Upper lobe of left lung (tissue), 6 donors: ENCODE data around the gene FAM83C. TPM values are rescaled to one million over a fixed set of nuclear protein-coding genes. Genes with fewer than 3 reads are reported as not detected.

Experiments
- ATAC-seq, 2 donors: fragments of 200-7000 bp; cut with Tn5 transposase; one replicate each; pipeline ENCODE4 v1.9.1; 2022; ENCODE audit warnings: mild to moderate bottlenecking in 2 of 2, moderate library complexity in 2 of 2; ENCODE audit not compliant: low FRiP score in 2 of 2
- DNase-seq, 2 donors: peaks; one replicate each; pipeline ENCODE4 v3.0.0-alpha.2; 2019 to 2020
- H3K27ac ChIP-seq, 4 donors: fragments of 200-600 bp; sonication (generic); one replicate each; pipeline ENCODE4 v1.5.1; 2016 to 2019
- H3K27me3 ChIP-seq, 4 donors: fragments of 200-600 bp; sonication (generic); one replicate each; pipeline ENCODE4 v1.5.1; 2017 to 2019
- H3K36me3 ChIP-seq, 4 donors: fragments of 200-600 bp; sonication (generic); one replicate each; pipeline ENCODE4 v1.5.1; 2016 to 2019
- H3K4me1 ChIP-seq, 4 donors: fragments of 200-600 bp; sonication (generic); one replicate each; pipeline ENCODE4 v1.5.1; 2018 to 2019
- H3K4me3 ChIP-seq, 4 donors: fragments of 200-600 bp; sonication (generic); one replicate each; pipeline ENCODE4 v1.5.1; 2017 to 2019; ENCODE audit warnings: mild to moderate bottlenecking in 2 of 4, moderate library complexity in 1 of 4
- H3K9me3 ChIP-seq, 4 donors: fragments of 200-600 bp; sonication (generic); one replicate each; pipeline ENCODE4 v1.5.1; 2018 to 2019
- EP300 ChIP-seq, 4 donors: sonication (generic); formaldehyde crosslinking; IDR thresholded peaks; one replicate each; pipeline ENCODE4 v1.5.1; 2017; ENCODE audit warnings: antibody characterized with exemption in 4 of 4, control low read depth in 2 of 4
- POLR2A ChIP-seq, 4 donors: fragments of 450-650 bp; IDR thresholded peaks; one replicate each; pipeline ENCODE4 v1.5.1; 2016 to 2017; ENCODE audit warnings: antibody characterized with exemption in 4 of 4, mild to moderate bottlenecking in 2 of 4
- POLR2AphosphoS5 ChIP-seq, 2 donors: sonication (generic); formaldehyde crosslinking; IDR thresholded peaks; one replicate each; pipeline ENCODE4 v1.5.1; 2017; ENCODE audit warnings: antibody characterized with exemption in 2 of 2
- WGBS, 2 donors: methylation state at CpG; one replicate each; pipeline ENCODE4 v1.1.5; 2017 to 2018; 5-methylcytosine and 5-hydroxymethylcytosine counted together
- total RNA-seq, 6 donors: library from RNA; depleted of rRNA in 4 of 6; stranded (reverse); fragments of >200 nt in 4 of 6; gene quantifications; one replicate each; pipeline versions ENCODE4 v1.1.0 to v1.2.1, GENCODE V29; 2016 to 2021
- TF ChIP-seq, protein P1 (sequence below), 6 experiments: fragments of 450-650 bp in 4 of 6; fragments of 200-600 bp in 2 of 6; sonication (generic) in 2 of 6; IDR thresholded peaks; one replicate each; pipeline ENCODE4 v1.5.1; 2016 to 2019; ENCODE audit warnings: antibody characterized with exemption in 6 of 6
- donor health status: DM: no; HTN: no; CAD: no; lungs with moderate emphysema.
- donor health status: DM: no; HTN: yes; CAD: no; lungs with severe emphysema.

Gene FAM83C
- total RNA-seq, 6 donors from 2014 or later, result not detected

DNA sequence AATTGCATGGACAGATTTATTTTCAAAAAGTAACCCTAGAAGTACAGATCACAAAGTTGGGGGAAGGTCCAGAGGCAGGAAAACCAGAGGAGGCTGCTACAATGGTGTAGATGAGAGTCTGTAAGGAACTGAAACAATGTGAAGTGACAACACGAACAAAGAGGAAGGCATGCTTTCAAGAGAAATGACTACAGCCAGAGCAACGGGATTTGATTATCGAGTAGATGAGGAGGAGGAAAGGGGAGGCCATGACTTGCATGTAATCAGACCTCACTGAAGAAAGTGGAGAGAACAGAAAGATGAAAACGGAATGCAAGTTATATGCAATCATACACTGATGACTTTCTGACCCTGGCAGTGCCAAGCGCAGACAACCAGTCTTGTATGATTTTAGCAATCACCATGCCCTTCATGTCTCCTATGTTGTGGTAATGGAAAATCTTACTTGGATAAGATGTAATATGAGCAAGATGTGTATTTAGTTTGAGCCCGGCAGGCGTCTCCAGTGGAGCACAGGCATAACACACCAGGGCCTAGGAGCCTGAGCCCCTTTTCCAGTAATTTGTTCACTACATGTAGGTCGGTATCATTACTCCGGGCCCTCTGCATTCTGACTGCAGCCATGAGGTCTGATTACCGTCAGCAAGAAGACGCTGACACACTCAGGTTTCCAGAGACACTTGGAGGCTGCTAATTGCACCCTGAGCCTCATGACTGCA, 34.0 kb upstream of the FAM83C start:
- no peak overlapping the region for H3K27ac ChIP-seq
- no peak overlapping the region for H3K4me3 ChIP-seq
- no peaks in the 10 kb centered on the region for H3K27me3 ChIP-seq
- H3K4me1 ChIP-seq, result peaks cover 0 to 7% (median 3%) of the 10 kb centered on the region in 4 donors
- 85 to 86% methylated on average over 11 of the region's 11 CpGs for WGBS, 2 donors
- ATAC-seq (no peak), DNase-seq (no peak)
- TF ChIP-seq POLR2AphosphoS5 (IDR thresholded peaks at IDR 0.05), result no peak
- TF ChIP-seq, protein P1, sequence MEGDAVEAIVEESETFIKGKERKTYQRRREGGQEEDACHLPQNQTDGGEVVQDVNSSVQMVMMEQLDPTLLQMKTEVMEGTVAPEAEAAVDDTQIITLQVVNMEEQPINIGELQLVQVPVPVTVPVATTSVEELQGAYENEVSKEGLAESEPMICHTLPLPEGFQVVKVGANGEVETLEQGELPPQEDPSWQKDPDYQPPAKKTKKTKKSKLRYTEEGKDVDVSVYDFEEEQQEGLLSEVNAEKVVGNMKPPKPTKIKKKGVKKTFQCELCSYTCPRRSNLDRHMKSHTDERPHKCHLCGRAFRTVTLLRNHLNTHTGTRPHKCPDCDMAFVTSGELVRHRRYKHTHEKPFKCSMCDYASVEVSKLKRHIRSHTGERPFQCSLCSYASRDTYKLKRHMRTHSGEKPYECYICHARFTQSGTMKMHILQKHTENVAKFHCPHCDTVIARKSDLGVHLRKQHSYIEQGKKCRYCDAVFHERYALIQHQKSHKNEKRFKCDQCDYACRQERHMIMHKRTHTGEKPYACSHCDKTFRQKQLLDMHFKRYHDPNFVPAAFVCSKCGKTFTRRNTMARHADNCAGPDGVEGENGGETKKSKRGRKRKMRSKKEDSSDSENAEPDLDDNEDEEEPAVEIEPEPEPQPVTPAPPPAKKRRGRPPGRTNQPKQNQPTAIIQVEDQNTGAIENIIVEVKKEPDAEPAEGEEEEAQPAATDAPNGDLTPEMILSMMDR (IDR thresholded peaks at IDR 0.05), result no peak
- TF ChIP-seq POLR2A (IDR thresholded peaks at IDR 0.05), result no peak
- no peaks in the 10 kb centered on the region for H3K9me3 ChIP-seq
- no peaks in the 10 kb centered on the region for H3K36me3 ChIP-seq

DNA sequence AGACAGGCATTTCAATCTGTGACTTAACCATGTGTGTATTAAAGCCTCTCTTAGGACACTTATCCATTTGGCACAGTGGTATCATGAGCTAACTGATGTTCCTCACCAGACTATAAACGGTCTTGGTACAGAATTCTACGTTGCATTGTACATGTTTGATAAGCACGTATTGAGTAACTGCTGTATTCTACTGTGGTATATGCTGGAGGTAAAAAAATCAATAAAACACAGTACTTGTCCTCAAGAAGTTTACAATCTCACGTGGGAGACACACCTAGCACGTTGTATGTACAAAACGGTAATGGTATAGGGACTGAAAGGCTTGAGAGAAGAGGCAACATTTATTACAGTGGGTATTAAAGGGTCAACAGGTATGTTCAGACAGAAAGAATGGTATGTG, 33.2 kb upstream of the FAM83C start:
- Histone ChIP-seq H3K4me1 (peaks cover 0 to 7% (median 3%) of the 10 kb centered on the region in 4 donors), H3K9me3 (no peaks in the 10 kb centered on the region), H3K4me3 (no peak overlapping the region), H3K36me3 (no peaks in the 10 kb centered on the region), H3K27me3 (no peaks in the 10 kb centered on the region), H3K27ac (no peak overlapping the region)
- no peak for ATAC-seq
- TF ChIP-seq POLR2A (IDR thresholded peaks at IDR 0.05) (no peak), EP300 (IDR thresholded peaks at IDR 0.05) (no peak), POLR2AphosphoS5 (IDR thresholded peaks at IDR 0.05) (no peak)
- TF ChIP-seq, protein P1 (IDR thresholded peaks at IDR 0.05), result no peak
- DNase-seq, result no peak
- 75 to 81% methylated on average over 6 of the region's 6 CpGs for whole genome bisulfite sequencing, 2 donors

DNA sequence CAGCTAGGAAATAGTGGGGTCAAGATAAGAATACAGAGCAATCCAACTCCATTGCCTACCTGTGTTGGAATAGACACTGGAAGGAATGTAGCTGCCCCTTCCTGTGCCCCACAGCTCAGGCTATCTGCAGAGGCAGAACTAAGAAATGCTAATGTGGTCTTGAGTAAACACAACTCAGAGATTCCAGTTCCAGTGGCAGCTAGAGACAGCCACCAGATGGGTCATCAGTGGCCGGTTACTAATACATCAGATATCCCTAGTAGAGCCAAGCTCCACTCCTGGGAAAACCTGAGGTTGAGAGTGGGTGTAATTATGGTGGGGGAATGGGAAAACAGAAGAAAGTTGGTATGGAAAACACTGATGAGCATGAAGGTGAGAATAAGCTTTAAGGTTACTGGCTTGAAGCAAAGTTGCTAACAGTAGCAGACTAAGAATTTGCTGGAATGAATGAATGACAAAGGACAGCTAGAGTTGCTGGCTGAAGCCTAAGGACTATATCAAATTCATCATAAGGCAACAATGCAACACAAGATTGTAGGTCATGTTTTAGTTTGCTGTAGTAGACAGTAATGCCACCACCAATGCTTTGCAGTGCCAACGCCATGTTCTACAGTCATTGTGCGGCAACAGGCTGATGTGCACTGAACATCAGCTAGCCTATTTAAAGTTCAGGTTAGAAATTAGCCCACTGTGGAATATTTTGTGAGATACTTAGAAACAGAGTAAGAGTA, 28.3 kb upstream of the FAM83C start:
- H3K9me3 ChIP-seq, result no peaks in the 10 kb centered on the region
- DNase-seq, result no peak
- WGBS, 2 donors, result 92 to 94% methylated on average over 3 of the region's 3 CpGs
- H3K27me3 ChIP-seq, result no peaks in the 10 kb centered on the region
- H3K27ac ChIP-seq, result no peak overlapping the region
- no peak for ATAC-seq
- H3K4me1 ChIP-seq, result peaks cover 0 to 12% (median 4%) of the 10 kb centered on the region in 4 donors
- no peak for TF ChIP-seq POLR2A (IDR thresholded peaks at IDR 0.05)
- no peak for TF ChIP-seq EP300 (IDR thresholded peaks at IDR 0.05)
- TF ChIP-seq POLR2AphosphoS5 (IDR thresholded peaks at IDR 0.05), result no peak
- TF ChIP-seq, protein P1 (IDR thresholded peaks at IDR 0.05), result no peak
- H3K4me3 ChIP-seq, result no peak overlapping the region
- H3K36me3 ChIP-seq, result no peaks in the 10 kb centered on the region

DNA sequence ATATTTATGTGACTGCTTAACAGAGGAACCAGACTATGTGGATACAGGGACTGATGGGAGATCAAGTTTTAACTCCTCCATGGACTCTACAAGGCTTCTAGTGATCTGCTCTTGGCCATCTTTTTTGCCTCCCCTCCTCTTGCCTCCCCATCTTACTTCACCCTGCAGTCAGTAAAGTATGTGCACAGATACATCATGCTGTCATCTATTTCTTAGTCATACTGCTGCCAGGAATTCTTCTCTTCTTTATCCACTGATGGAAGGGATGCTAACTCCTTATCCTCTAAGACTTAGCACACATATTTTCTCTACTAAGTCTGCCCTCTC, 27.6 kb upstream of the FAM83C start:
- ATAC-seq, result no peak
- H3K4me1 ChIP-seq, result peaks cover 0 to 12% (median 4%) of the 10 kb centered on the region in 4 donors
- TF ChIP-seq POLR2AphosphoS5 (IDR thresholded peaks at IDR 0.05) (no peak), EP300 (IDR thresholded peaks at IDR 0.05) (no peak), POLR2A (IDR thresholded peaks at IDR 0.05) (no peak)
- TF ChIP-seq, protein P1 (IDR thresholded peaks at IDR 0.05), result no peak
- H3K27me3 ChIP-seq, result no peaks in the 10 kb centered on the region
- no peak for DNase-seq
- no peak overlapping the region for H3K27ac ChIP-seq
- no peak overlapping the region for H3K4me3 ChIP-seq
- H3K36me3 ChIP-seq, result no peaks in the 10 kb centered on the region
- no peaks in the 10 kb centered on the region for H3K9me3 ChIP-seq
